ENCODE results near the gene SELENOS.

DNA sequence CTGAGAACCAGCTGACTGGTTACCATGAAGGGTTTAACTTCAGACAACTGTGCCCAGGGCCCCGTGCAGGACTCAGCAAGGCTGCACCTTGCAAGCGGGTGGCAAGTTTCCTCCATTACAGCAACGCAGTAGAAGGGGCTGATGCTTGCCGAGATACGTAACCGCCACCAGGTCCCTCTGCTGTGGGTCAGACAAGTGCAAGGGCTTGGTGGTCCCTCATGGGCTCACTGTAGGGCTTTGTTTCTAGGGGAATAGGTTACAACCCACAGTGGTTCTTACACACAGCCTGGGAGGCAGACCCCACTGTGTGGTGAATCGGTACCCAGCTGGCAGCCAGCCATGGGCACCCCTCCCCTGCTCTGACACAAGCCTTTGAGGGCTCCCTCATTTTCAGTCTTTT, 33.2 kb upstream of the SELENOS start:
- TF ChIP-seq, protein P1, sequence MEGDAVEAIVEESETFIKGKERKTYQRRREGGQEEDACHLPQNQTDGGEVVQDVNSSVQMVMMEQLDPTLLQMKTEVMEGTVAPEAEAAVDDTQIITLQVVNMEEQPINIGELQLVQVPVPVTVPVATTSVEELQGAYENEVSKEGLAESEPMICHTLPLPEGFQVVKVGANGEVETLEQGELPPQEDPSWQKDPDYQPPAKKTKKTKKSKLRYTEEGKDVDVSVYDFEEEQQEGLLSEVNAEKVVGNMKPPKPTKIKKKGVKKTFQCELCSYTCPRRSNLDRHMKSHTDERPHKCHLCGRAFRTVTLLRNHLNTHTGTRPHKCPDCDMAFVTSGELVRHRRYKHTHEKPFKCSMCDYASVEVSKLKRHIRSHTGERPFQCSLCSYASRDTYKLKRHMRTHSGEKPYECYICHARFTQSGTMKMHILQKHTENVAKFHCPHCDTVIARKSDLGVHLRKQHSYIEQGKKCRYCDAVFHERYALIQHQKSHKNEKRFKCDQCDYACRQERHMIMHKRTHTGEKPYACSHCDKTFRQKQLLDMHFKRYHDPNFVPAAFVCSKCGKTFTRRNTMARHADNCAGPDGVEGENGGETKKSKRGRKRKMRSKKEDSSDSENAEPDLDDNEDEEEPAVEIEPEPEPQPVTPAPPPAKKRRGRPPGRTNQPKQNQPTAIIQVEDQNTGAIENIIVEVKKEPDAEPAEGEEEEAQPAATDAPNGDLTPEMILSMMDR (IDR thresholded peaks at IDR 0.05), result no peak
- TF ChIP-seq POLR2A (IDR thresholded peaks at IDR 0.05), result no peak
